HEK293 (cell line): ENCODE measurements around the gene ZFAND3.
A peak's percentile ranks its signal among the peaks of the same experiment; 100 is the strongest.

Source experiments
- CTCF ChIA-PET: fragments of 350-600 bp; formaldehyde crosslinking; extraction: SDS; loops from one replicate; lab custom pipeline; 2021; ENCODE audit warnings: antibody characterized with exemption; lab: Yijun Ruan, JAX
- POLR2A ChIA-PET: fragments of 300-600 bp; formaldehyde crosslinking; extraction: SDS; loops from one replicate; lab custom pipeline; 2020; ENCODE audit warnings: antibody characterized with exemption, inconsistent platforms; lab: Yijun Ruan, JAX
- H3K27ac ChIP-seq: fragments of 200-500 bp; sonication (Bioruptor generic); 2 replicates; pipeline ENCODE4 v1.5.1; 2014; ENCODE audit warnings: low read depth, low read length, control low read depth, inconsistent platforms; ENCODE audit errors: extremely low read depth
- H3K36me3 ChIP-seq, 2 experiments: fragments of 200-500 bp in 1 of 2; sonication (Bioruptor generic) in 1 of 2; 1 replicate in 1 of 2; 2 replicates in 1 of 2; pipeline ENCODE4 v1.5.1; 2014 to 2017; ENCODE audit warnings: inconsistent platforms in 2 of 2, low read length in 2 of 2; ENCODE audit not compliant: control insufficient read depth in 2 of 2, insufficient read depth in 1 of 2
- H3K4me1 ChIP-seq: fragments of 200-500 bp; sonication (Bioruptor generic); 2 replicates; pipeline ENCODE4 v1.5.1; 2014; ENCODE audit warnings: mild to moderate bottlenecking, low read length, inconsistent platforms; ENCODE audit not compliant: control insufficient read depth, insufficient read depth
- H3K4me3 ChIP-seq: 2 replicates; pipeline ENCODE4 v1.5.1; 2011; ENCODE audit warnings: low read depth, mild to moderate bottlenecking, control low read depth, low read length, moderate library complexity
- H3K9me3 ChIP-seq: fragments of 200-500 bp; sonication (Bioruptor generic); 2 replicates; pipeline ENCODE4 v1.5.1; 2014; ENCODE audit warnings: low read depth, low read length, inconsistent platforms; ENCODE audit not compliant: control insufficient read depth, insufficient read depth
- INSM2 ChIP-seq: fragments of 450-650 bp; formaldehyde crosslinking; IDR thresholded peaks from 2 replicates; pipeline ENCODE4 v1.5.1; 2016; ENCODE audit warnings: missing biosample characterization, missing genetic modification characterization
- KLF8 ChIP-seq: fragments of 450-650 bp; formaldehyde crosslinking; IDR thresholded peaks from 2 replicates; pipeline ENCODE4 v1.5.1; 2016; ENCODE audit warnings: missing biosample characterization, missing genetic modification characterization
- OSR2 ChIP-seq: fragments of 450-650 bp; formaldehyde crosslinking; IDR thresholded peaks from 2 replicates; pipeline ENCODE4 v1.5.1; 2016; ENCODE audit warnings: missing biosample characterization, missing genetic modification characterization
- PRDM1 ChIP-seq: fragments of 450-650 bp; formaldehyde crosslinking; IDR thresholded peaks from 2 replicates; pipeline ENCODE4; 2016; ENCODE audit warnings: missing biosample characterization, missing genetic modification characterization
- PRDM10 ChIP-seq: fragments of 450-650 bp; formaldehyde crosslinking; IDR thresholded peaks from 2 replicates; pipeline ENCODE4 v1.5.1; 2016; ENCODE audit warnings: missing biosample characterization, missing genetic modification characterization
- REPIN1 ChIP-seq: fragments of 450-650 bp; formaldehyde crosslinking; IDR thresholded peaks from 2 replicates; pipeline ENCODE4 v1.5.1; 2017; ENCODE audit warnings: missing biosample characterization, missing genetic modification characterization, low read depth
- ZBTB17 ChIP-seq: fragments of 450-650 bp; formaldehyde crosslinking; IDR thresholded peaks from 2 replicates; pipeline ENCODE4 v1.5.1; 2016; ENCODE audit warnings: missing biosample characterization, missing genetic modification characterization
- ZBTB20 ChIP-seq: fragments of 450-650 bp; formaldehyde crosslinking; IDR thresholded peaks from 2 replicates; pipeline ENCODE4 v1.5.1; 2016; ENCODE audit warnings: missing biosample characterization, missing genetic modification characterization
- ZFP3 ChIP-seq: fragments of 450-650 bp; formaldehyde crosslinking; IDR thresholded peaks from 2 replicates; pipeline ENCODE4 v1.5.1; 2016; ENCODE audit warnings: low read depth, missing biosample characterization, missing genetic modification characterization
- ZNF148 ChIP-seq: fragments of 450-650 bp; formaldehyde crosslinking; IDR thresholded peaks from 2 replicates; pipeline ENCODE4 v1.5.0; 2017; ENCODE audit warnings: missing biosample characterization, missing genetic modification characterization, borderline replicate concordance
- ZNF18 ChIP-seq: fragments of 450-650 bp; formaldehyde crosslinking; IDR thresholded peaks from 2 replicates; pipeline ENCODE4 v1.5.1; 2016; ENCODE audit warnings: missing biosample characterization, missing genetic modification characterization
- ZNF19 ChIP-seq: fragments of 450-650 bp; formaldehyde crosslinking; IDR thresholded peaks from 2 replicates; pipeline ENCODE4; 2016; ENCODE audit warnings: missing biosample characterization, missing genetic modification characterization, low read depth
- ZNF335 ChIP-seq: fragments of 450-650 bp; formaldehyde crosslinking; conservative IDR thresholded peaks from 2 replicates; pipeline ENCODE4 v1.5.1; 2016; ENCODE audit warnings: missing biosample characterization, missing genetic modification characterization
- ZNF529 ChIP-seq: fragments of 450-650 bp; formaldehyde crosslinking; IDR thresholded peaks from 2 replicates; pipeline ENCODE4 v1.5.1; 2017; ENCODE audit warnings: missing genetic modification characterization, missing biosample characterization; ENCODE audit not compliant: insufficient replicate concordance
- ZNF530 ChIP-seq: fragments of 450-650 bp; formaldehyde crosslinking; IDR thresholded peaks from 2 replicates; pipeline ENCODE4 v1.5.1; 2016; ENCODE audit warnings: low read depth, missing biosample characterization, missing genetic modification characterization
- ZNF596 ChIP-seq: fragments of 450-650 bp; IDR thresholded peaks from 2 replicates; pipeline ENCODE4 v1.5.0; 2018; ENCODE audit warnings: missing biosample characterization, mild to moderate bottlenecking, missing genetic modification characterization, moderate library complexity
- ZNF600 ChIP-seq: fragments of 450-650 bp; formaldehyde crosslinking; IDR thresholded peaks from 2 replicates; pipeline ENCODE4 v1.5.1; 2016; ENCODE audit warnings: missing biosample characterization, missing genetic modification characterization
- ZNF692 ChIP-seq: fragments of 450-650 bp; formaldehyde crosslinking; IDR thresholded peaks from 2 replicates; pipeline ENCODE4 v1.5.1; 2016; ENCODE audit warnings: missing biosample characterization, missing genetic modification characterization
- ZSCAN30 ChIP-seq: fragments of 450-650 bp; IDR thresholded peaks from 2 replicates; pipeline ENCODE4 v1.5.1; 2018; ENCODE audit warnings: missing biosample characterization, mild to moderate bottlenecking, missing genetic modification characterization, moderate library complexity

ZFAND3 gene

GRCh38 chr6:37821446-37821845 lies 1.9 kb downstream of the ZFAND3 start:
- TF ChIP-seq ZNF596 (tag by site-specific recombination) (no peak), ZNF19 (tag by site-specific recombination) (no peak), OSR2 (tag by site-specific recombination) (no peak), ZNF529 (tag by site-specific recombination) (no peak), ZNF530 (tag by site-specific recombination) (no peak), KLF8 (tag by site-specific recombination) (no peak)
- ChIA-PET POLR2A (interaction anchor here (1.3 kb wide), 1 partner anchor 124 kb away, joined by 5 read pairs; the partner anchor contains the start of gene MDGA1), CTCF (no interaction called here)
- H3K4me1 ChIP-seq, result peaks cover 25% of the 10 kb centered on the region
- H3K27ac ChIP-seq, result no peak overlapping the region
- no peak overlapping the region for H3K4me3 ChIP-seq
- H3K36me3 ChIP-seq, result no peaks in the 10 kb centered on the region
- no peaks in the 10 kb centered on the region for H3K9me3 ChIP-seq

- ChIA-PET CTCF (interaction anchor here (1.4 kb wide), 1 partner anchor 32 kb away, joined by 3 read pairs; no protein-coding TSS in a partner anchor), POLR2A (interaction anchor here (0.7 kb wide), 1 partner anchor 9 kb away, joined by 3 read pairs; no protein-coding TSS in a partner anchor)
- H3K4me3 ChIP-seq, result no peak overlapping the region
Measured at GRCh38 chr6:37822851-37823682, 3.5 kb downstream of the ZFAND3 start.

More at GRCh38 chr6:37822851-37823682, 3.5 kb downstream of the ZFAND3 start:
- peak; percentile 87 for TF ChIP-seq ZNF600 (tag by site-specific recombination)
- TF ChIP-seq PRDM1 (tag by site-specific recombination), result peak; percentile 89
- TF ChIP-seq INSM2 (tag by site-specific recombination), result 0 out of 2 replicates have a peak, but pooled peaks have one; percentile 53
- peak; percentile 87 for TF ChIP-seq ZNF18 (tag by site-specific recombination)
- TF ChIP-seq ZNF596 (tag by site-specific recombination), result 0 out of 2 replicates have a peak, but pooled peaks have one; percentile 4
- TF ChIP-seq ZBTB20 (tag by site-specific recombination), result peak; percentile 56; the same call in 1 of the 2 replicates
- TF ChIP-seq ZNF335, result peak; percentile 51
- TF ChIP-seq REPIN1 (tag by site-specific recombination), result no peak
- TF ChIP-seq ZFP3 (tag by site-specific recombination), result no peak
- peak; percentile 62; the same call in 1 of the 2 replicates for TF ChIP-seq ZSCAN30 (tag by site-specific recombination)
- TF ChIP-seq PRDM10 (tag by site-specific recombination), result peak; percentile 95
- TF ChIP-seq ZBTB17, result peak; percentile 44
- TF ChIP-seq ZNF148 (tag by site-specific recombination), result no peak
- 0 out of 2 replicates have a peak, but pooled peaks have one; percentile 12 for TF ChIP-seq ZNF692
- TF ChIP-seq, all 188 proteins: peak for 11
- H3K36me3 ChIP-seq, result no peaks in the 10 kb centered on the region
- no peaks in the 10 kb centered on the region for H3K9me3 ChIP-seq
- peaks cover 31% of the 10 kb centered on the region for H3K4me1 ChIP-seq
- no peak overlapping the region for H3K27ac ChIP-seq
